Transverse colon (tissue), 4 donors: ENCODE data around the gene PPFIA1.

Experiments
- POLR2A ChIP-seq: fragments of 450-650 bp; IDR thresholded peaks from one replicate; pipeline ENCODE4 v1.6.1; 2016; ENCODE audit warnings: antibody characterized with exemption, mild to moderate bottlenecking, moderate library complexity
- POLR2AphosphoS5 ChIP-seq, 3 donors: sonication (generic); formaldehyde crosslinking; IDR thresholded peaks; one replicate each; pipeline ENCODE4 v1.6.1; 2016; ENCODE audit warnings: antibody characterized with exemption in 3 of 3
- TF ChIP-seq, protein P1 (sequence below), 5 experiments: fragments of 200-600 bp in 3 of 5; fragments of 450-650 bp in 2 of 5; sonication (generic) in 3 of 5; IDR thresholded peaks; 1 replicate in 2 of 5; 2 replicates in 3 of 5; pipeline ENCODE4 v1.5.1; 2016 to 2017; ENCODE audit warnings: antibody characterized with exemption in 5 of 5, inconsistent platforms in 3 of 5, mild to moderate bottlenecking in 2 of 5, moderate library complexity in 1 of 5

DNA sequence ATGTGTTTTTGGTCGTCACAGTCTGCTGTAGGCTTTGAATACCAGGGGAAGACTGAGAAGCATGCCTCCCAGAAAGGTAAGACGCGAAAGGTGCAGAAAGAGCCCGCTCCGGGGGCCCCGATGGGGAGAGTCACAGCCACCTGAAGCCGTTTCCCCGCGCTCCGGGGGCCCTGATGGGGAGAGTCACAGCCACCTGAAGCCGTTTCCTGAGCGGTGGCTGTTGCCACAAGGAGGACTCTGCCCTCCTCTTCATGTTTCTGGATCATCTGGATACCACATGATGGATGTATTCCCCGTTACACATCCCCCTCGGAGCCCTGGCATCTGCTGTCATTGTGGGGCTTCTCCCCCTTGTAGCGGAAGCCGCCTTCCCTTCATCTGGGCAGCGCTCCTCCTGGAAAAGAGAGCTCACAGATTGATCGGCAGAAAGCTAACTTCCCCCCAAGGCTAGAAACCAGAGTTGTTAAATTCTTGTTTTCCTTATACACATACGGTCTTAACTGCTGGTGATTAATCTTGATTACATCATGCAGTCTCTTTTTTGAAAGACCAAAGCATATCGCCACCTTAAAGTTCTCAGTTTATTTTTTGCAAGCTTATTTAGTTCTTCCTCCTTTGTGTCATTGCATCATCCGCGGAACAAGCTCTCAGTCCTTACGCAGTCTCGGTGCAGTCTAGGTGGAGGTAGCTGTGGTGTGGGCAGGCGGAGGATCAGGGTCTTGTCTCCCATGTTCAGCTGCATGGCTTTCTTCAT, 145.3 kb downstream of the PPFIA1 start:
- TF ChIP-seq POLR2A (no peak), POLR2AphosphoS5 (IDR thresholded peaks at IDR 0.05) (no peak)
- TF ChIP-seq, protein P1, sequence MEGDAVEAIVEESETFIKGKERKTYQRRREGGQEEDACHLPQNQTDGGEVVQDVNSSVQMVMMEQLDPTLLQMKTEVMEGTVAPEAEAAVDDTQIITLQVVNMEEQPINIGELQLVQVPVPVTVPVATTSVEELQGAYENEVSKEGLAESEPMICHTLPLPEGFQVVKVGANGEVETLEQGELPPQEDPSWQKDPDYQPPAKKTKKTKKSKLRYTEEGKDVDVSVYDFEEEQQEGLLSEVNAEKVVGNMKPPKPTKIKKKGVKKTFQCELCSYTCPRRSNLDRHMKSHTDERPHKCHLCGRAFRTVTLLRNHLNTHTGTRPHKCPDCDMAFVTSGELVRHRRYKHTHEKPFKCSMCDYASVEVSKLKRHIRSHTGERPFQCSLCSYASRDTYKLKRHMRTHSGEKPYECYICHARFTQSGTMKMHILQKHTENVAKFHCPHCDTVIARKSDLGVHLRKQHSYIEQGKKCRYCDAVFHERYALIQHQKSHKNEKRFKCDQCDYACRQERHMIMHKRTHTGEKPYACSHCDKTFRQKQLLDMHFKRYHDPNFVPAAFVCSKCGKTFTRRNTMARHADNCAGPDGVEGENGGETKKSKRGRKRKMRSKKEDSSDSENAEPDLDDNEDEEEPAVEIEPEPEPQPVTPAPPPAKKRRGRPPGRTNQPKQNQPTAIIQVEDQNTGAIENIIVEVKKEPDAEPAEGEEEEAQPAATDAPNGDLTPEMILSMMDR (IDR thresholded peaks at IDR 0.05) = no peak
